LHCN-M2 (cell line): ENCODE results near the gene SNX6. TPM values are rescaled to one million over a fixed set of nuclear protein-coding genes. Genes with fewer than 3 reads are reported as not detected.
A peak's percentile ranks its signal among the peaks of the same experiment; 100 is the strongest.
"Not testable (repeated sequence)": the region's sequence is repeated elsewhere in the genome, so short reads cannot be mapped to it uniquely, and the experiment has no call there.

Experiments
- DNase-seq: peaks from one replicate; pipeline ENCODE4 v3.0.0-alpha.2; 2012; ENCODE audit warnings: low read depth
- polyA plus RNA-seq: library from polyadenylated mRNA; unstranded; fragments of >200 nt; gene quantifications from one replicate; pipeline ENCODE4 v1.2.1, GENCODE V29; 2012; ENCODE audit warnings: missing spikeins
- total RNA-seq: library from RNA; depleted of rRNA; stranded (reverse); fragments of >200 nt; gene quantifications from 2 replicates; pipeline ENCODE4 v1.2.3, GENCODE V29; 2014; rRNA removed

SNX6 gene
- total RNA-seq: 164 and 271 TPM in 2 replicates
- 54.0 TPM for polyA plus RNA-seq

DNA sequence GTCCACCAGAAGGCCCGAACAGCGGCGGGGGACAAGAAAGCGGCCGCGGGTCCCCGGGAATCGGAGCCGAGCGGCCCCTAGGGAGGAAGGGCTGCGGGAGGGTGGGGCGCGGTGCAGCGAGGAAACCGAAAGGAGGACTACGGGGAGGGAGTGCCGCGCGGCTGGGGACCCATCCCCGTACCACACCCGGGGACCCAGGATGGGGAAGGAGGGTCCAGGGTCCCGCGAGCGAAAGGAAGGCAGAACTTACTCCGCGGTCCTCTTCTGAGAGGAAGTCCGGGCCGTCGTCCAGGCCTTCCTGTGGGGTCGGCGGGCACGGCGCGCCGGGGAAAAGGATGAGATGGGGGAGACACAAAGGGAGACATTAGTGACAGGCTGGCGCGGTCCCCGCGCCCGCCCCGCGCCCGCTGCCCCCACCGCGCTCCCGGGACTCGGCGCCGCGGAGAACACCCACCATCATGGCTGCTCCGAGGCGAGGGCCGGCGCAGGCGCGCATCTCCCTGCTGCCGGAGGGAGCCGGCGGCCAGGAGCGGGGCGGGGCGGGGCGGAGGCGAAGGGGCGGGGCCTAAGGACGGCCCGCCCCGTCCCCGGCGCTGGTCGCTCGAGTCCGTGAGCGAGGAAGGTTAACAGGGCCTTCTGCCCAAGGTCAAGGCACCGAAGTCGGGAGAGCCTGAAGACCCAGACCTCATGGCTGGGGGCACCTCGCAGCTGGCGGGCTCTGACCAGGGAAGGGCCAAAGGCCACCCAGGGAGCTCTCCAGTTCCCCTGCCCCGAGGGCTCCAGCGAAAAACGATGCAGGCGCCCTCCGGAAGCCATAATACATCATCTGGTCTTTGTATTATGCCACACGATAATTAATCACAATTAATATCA is at the start of gene SNX6:
Gene SNX6 (minus strand): TSS at position 492 of the 873 bp plus-strand sequence. CDS start 32 bp downstream, at position 460.
- peak; percentile 67 for DNase-seq

DNA sequence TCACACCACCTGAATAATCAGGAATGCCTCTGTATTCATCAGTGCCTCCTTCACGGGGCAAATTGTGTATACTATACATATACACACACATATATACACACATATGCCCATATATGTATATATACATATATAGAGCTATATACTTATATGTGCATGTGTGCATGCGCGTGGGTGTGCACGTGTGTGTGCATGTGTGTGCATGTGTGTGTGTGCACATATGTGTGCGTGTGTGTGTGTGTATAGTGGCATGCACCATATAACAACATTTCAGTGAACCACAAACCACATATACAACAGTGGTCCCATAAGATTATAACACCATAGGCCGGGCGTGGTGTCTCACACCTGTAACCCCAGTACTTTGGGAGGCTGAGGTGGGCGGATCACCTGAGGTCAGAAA is 48.8 kb upstream of the SNX6 start:
- DNase-seq: no peak

DNA sequence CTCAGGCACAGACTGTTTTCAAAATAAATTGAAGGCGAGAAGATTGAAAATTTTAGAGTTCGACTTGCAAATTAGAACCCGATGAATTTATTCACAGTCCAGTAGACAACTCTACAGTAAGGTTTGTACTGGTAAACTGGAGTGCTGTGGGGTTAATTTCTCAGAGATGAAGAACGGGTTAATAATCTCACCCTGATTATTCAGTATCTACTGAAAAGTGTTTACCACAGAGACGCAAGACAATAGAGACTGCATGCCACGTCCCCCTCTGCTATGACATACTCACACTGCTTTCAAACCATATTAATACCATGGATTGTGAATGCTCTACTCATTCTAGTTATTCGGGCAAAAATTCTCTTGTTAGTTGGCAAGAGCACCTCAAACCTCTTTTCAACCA is 48.4 kb upstream of the SNX6 start:
- peak; percentile 65 for DNase-seq

DNA sequence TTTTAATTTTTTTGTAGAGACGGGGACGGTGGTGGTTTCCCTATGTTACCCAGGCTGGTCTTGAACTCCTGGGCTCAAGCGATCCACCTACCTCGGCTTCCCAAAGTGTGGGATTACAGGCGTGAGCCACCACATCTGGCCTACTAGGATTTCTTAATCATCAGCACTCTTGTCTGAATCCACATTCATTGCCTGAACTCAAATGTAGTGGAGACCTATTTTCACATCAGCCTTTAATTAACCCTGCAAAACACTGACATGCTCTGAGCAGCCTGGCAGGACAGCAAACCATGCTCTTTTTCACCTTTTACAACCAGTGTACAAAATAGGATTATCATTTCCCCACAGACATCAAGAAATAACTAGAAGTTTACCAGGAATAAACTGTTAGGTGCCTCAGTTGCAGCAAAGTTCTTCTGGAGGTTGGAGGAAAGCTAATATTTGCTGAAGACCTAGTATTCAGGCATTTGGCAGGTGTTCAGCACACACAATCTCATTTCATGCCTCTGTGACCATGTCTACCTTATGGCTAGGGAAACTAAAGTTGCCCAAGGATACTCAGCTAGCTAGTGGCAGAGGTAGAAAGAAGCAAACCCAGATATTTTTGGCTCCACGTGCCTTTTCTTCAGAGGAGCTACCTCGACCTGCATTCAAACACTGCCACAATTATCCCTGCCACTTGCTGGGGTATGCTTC is 46.7 kb upstream of the SNX6 start:
- DNase-seq: no peak

DNA sequence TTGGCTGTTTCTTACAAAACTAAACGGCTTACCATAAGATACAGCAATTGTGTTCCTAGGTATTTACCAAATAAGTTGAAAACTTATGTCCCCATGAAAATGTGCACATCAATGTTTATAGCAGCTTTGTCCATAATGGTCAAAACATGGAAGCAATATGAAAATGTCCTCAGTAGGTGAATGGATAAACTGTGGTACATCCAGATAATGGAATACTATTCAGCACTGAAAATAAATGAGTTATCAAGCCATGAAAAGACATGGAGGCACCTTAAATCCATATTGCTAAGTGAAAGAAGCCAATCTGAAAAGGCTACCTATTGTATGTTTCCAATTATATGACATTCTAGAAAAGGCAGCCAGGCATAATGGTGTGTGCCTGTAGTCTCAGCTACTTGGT is 43.8 kb upstream of the SNX6 start:
- no peak for DNase-seq

DNA sequence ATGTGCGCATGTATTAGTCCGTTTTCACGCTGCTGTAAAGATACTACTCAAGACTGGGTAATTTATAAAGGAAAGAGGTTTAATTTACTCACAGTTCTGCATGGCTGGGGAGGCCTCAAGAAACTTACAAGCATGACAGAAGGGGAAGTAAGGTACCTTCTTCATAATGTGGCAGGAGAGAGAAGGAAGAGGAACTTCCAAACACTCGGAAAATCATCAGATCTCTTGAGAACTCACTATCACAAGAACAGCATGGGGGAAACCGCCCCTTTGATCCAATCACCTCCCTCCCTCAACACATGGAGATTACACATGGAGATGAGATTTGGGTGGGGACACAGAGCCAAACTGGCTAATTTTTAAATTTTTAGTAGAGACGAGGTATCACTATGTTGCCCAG is 41.8 kb upstream of the SNX6 start:
- no peak for DNase-seq

DNA sequence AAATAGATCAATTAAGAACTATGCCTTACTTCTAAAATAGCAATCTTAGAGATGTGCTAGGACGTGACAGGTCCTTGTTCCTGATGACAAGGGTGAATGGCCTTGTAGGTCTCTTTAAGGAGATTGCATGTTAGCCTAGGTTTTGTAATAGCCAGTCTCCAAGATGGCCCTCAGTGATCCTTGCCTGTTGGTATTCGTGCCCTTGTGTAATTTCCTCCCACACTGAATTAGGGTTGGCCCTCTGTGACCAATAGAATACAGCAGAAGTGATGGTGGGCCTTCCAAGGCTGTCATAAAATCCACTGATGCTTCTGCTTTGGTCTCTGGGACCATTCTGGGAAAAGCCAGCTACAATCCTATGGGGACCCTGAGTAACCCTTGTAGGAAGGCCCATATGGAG is 38.2 kb upstream of the SNX6 start:
- DNase-seq: no peak

DNA sequence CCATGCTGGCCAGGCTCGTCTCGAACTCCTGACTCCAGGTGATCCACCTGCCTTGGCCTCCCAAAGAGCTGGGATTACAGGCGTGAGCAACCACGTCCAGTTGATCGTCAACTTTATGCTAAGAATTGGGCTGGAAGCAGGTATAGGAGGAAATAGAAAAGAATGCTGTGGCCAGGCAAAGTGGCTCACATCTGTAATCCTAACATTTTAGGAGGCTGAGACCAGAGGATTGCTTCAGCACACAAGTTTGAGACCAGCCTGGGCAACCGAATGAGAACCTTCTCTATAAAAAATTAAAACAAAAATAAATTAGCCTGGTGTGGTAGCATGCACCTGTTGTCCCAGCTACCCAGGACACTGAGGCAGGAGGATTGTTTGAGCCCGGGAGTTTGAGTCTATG is 37.1 kb upstream of the SNX6 start:
- no peak for DNase-seq

DNA sequence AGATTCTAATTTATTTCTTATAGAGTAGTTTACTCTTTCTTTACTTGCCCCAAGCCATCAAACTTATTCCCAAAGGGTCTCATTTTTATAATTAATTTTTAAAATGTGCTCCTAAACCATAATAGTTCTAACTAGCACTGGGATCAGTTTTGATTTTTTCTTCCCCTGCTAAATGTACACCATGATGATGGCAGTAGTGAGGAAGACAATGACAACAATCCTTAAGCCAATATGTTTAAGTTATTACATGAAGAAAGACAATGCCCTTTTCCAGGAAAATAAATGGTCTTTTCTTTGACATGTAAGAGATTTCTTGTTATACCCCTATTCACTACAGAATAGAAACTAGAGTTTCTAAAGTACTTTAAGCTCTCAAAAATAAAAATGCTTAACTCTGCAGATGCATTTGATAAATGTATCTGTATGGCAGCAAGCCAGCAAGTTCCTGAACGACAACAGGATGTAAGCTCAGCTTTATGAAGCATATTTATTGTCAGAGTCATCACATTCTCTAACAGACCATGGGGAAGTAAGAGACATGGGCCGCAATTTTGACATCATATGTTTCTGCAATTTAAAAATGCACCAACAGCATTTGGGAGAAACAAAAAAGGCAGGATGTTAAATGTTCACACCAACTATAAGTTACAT is 36.0 kb upstream of the SNX6 start:
- DNase-seq: peak; percentile 87

DNA sequence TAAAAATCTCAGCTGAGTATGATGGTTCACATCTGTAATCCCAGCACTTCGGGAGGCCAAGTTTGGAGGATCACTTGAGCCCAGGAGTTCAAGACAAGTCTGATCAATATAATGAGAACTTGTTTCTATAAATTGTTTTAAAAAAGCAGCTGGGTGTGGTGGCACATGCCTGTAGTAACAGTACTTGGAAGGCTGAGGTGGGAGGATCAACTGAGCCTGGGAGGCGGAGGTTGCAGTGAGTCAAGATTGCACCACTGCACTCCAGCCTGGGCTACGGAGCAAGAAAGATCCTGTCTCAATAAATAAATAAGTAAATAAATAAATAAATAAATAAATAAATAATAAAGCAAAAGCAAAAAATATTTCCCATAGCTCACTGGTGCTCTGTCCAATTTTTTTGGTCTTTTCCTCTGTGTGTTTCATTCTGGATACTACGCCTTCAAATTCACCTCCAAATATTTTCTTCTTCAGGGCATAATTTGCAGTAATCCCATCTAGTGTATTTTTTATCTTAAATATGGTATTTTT is 32.7 kb upstream of the SNX6 start:
- no peak for DNase-seq

DNA sequence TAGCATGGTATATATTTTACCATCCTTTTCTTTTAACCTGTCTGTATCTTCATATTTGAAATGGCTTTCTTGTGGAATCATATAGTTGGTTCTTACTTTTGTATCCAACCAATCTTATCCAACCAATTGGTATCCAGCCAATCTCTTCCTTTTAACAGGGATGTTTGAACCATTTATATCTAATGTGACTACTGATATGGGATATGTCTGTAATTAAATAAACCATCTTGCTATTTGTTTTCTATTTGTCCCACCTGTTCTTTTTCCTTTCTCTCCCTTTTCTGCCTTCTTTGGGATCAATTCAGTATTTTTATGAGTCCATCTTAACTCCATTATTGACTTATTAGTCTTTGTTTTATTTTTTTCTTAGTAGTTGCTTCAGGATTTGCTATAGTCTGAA is 30.8 kb upstream of the SNX6 start:
- DNase-seq: no peak

DNA sequence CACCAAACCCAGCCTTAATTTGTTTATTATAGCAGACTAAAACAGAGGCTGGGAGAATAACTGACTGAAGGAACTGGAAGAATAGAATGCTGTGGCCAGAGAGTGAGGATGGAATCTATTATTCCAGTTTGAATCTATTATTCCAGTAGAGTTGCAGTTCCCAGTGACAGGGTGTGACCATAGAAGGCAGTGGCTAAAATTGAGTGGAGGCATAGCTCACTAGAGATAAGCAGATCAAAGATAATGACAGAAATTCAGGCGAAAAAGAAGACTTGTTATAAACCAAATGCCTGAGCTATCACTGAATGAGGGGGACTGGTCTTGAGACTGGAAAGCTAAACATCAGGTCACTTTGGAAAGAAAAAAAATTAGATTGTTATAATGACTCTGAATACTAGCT is 26.0 kb upstream of the SNX6 start:
- no peak for DNase-seq

DNA sequence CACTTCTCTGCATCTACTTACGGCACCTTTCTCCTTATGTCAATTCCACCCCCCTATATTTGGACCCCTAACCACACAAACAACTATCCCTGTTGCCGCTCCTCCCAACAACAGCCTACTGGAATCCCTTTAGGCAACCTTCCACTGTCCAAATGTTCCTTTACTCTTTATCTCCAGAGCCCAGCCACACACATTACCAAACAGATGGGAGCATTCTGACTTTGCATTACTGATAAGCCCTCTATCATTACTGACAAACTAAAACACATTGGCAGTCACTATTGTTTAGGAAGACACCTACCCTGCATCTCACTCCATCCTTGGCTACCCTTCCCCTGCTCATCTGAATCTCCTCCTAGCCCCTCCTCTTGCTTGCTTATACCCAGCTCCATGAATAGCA is 23.1 kb upstream of the SNX6 start:
- DNase-seq: not testable (repeated sequence)

DNA sequence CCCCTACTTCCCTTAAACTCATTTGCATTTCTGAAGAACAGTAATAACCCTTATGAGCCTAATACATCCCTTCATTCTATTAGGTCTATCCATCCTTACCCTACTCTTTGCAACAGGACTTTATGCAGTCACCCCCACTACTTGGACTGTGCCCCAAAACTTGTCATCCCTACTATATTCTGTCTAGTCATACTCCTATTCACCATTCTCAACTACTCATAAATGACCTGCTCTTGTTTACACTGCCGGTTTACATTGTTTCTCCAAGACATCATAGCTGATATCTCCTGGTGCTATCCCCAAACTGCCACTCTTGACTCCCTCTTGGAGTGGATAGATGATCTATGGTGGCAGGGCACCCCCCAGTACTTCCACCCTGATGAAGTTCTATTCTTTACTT is 22.4 kb upstream of the SNX6 start:
- DNase-seq: not testable (repeated sequence)

DNA sequence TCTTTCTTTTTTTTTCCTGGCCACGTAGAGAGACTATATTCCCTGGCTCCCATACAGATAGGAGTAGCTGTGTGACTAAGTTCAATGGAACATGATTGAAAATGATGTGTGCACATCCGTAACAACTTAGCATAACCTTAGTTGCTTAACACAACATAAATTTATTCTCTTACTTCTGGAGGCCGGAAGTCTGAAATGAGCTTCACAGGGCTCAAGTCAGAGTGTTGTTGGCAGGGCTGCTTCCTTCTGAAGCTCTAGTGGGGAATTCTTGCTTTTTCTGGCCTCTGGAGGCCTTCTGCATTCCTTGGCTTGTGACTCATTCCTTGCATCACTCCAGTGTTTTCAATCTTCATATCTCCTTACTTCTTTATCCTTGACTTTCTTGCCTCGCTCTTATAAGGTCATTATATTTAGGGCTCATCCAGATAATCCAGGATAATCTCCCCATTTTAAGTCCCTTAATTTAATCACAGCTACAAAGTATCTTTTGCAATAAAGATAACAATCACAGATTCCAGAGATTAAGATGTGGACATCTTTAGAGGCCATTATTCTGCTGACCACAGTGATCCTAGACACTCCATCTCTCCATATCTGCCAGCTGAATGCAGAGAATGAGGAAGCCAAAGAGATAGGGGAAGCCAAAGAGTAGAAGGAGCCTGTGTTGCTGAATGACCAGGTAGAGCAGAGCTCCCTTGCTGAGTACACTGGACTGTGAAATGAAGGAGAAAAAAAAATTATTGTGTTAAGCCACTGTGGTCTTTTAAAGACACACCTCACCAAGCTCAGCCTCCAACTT is 21.0 kb upstream of the SNX6 start:
- peak; percentile 97 for DNase-seq

DNA sequence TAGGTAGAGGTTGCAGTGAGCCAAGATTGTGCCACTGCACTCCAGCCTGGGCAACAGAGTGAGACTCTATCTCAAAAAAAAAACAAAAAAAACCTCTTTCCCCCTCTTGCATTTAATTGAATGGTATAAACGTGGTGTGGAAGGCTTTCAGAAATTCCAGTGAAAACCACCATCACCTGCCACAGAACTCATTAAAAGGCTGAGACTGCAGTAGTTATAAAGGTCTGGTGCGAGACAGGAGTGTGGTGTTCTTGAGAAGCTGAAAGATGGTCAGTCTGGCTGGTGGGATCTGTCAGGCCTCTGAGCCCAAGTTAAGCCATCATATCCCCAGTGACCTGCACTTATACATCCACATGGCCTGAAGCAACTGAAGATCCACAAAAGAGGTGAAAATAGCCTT is 20.1 kb upstream of the SNX6 start:
- peak; percentile 73 for DNase-seq

DNA sequence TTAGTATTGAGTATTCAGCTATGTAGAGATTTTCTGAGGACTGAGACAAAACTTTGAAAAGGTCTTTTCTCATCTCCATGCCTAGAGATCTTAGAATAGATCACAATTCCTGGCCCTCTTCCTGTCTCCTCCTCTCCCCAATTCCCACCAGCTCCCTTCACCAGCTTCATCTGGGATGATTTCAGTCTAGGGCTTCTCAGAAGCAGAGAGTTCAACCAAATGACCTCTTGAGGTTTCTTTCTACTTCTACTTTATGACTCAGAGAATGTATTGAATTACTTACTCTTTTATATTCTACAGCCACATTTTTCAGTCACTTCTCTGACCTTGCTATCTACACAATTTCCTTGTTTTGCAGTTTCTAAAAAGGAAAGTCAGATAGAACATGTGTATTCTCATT is 19.4 kb upstream of the SNX6 start:
- peak; percentile 93 for DNase-seq

DNA sequence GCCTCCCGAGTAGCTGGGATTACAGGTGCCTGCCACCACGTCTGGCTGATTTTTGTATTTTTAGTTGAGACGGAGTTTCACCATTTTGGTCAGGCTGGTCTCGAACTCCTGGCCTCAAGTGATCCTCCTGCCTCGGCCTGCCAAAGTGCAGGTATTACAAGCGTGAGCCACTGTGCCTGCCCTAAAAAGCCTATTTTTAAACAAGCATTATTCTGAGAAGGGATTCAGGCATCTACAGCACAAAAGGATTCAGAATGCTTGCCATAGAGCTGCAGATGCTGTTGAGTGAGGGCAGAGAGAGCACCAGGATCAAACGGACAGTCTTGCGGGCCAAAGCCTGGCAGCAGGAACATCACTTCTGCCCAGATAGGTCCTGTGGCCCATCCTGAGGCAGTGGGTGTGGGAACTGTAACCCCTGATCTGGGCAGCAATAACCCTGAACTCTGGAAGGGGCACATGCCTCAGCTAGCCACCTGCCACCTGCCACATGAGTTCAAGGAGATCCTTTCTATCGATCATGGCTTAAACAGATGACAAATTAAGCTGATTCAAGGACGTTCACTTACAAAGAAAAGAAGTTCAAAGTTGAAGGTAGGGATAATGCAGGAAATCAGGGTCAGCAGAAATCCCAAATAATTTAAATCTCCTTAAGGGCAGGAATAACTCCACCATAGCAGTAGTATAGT is 16.8 kb upstream of the SNX6 start:
- no peak for DNase-seq

DNA sequence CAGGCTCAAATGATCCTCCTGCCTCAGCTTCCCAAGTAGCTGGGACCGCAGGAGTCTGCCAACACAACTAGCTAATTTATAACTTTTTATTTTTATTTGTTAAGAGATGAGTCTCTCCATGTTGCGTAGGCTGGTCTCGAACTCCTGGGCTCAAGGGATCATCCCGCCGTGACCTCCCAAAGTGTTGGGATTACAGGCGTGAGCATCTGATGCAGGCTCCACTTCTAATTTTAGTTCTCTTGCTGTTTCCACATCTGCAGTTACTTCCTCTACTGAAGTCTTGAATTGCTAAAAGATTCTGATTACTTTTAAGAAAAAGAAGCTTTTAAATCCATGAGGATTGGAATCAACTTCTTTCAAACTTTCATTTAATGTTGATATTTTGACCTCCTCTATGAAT is 13.4 kb upstream of the SNX6 start:
- DNase-seq: no peak

DNA sequence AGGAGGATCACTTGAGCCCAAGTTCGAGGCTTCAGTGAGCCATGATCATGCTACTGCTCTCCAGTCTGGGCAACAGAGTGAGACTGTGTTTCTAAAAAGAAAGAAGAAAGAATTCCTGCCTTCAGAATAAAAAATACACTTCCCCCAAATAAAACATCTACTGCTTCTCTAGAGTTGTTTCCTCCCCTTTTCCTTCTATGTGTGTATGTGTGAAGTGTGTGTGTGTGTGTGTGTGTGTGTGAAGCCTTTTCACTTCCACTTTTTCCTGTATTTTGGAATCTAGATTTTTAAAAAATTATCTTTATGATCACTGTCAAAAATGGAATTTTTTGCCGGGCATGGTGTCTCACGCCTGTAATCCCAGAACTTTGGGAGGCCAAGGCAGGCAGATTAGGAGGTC is 12.6 kb upstream of the SNX6 start:
- no peak for DNase-seq

DNA sequence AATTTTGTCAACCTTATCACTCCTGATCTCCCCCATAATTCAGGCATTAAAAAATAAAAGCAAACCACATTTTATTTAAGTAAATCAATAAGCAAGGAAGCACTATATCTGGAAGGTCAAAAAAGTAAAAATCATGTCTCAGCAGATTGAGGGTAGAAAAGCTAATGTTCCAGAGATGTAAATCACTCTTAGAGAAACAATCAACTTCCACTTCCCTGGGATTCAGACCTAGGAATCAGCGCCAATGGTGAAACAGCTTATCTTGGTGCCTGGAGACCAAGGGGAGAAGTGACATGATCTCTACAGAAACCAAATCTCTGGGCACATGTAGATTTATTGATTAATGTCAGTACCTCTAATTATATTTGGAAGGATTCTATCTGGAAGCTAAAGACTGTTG is 10.9 kb upstream of the SNX6 start:
- no peak for DNase-seq
